SIG-M5 treated with dmso at 0.1 percent for 504 hours (cell line): ENCODE measurements around the gene MKRN2.

Experiments
- DNase-seq: peaks from one replicate; lab custom pipeline; 2025; ENCODE audit not compliant: unreplicated experiment; lab: John Stamatoyannopoulos, UW

The MKRN2 gene

DNA sequence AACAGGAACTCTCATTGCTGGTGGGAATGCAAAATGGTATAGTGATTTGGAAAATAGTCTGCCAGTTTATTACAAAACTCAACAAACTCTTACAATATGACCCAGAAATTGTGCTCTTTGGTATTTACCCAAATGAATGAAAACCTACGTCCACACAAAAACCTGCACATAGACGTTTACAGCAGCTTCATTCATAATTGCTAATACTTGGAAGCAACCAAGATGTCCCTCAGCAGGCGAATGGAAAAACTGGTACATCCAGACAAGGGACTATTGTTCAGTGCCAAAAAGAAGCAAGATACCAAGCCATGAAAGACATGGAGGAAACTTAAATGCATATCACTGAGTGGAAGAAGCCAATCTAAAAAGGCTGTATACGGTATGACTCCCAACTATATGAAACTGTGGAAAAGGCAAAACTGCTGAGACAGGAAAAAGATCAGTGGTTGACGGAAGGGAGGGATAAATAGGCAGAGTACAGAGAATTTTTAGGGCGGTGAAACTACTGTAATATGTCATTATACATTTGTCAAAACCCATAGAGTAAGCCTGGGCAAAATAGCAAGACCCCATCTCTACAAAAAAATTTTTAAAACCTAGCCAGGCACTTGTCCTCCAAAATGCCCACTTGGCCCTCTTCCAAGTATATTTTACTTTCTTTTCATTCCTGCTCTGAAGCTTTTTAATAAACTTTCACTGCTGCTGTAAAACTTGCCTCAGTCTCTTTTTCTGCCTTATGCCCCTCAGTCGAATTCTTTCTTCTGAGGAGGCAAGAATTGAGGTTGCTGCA, 6.7 kb upstream of the MKRN2 start:
- no peak for DNase-seq

- no peak for DNase-seq
Measured at GRCh38 chr3:12553921-12554391, 2.9 kb upstream of the MKRN2 start.

GRCh38 chr3:12556314-12556689, 585 bp upstream of the MKRN2 start:
- DNase-seq = no peak

DNA sequence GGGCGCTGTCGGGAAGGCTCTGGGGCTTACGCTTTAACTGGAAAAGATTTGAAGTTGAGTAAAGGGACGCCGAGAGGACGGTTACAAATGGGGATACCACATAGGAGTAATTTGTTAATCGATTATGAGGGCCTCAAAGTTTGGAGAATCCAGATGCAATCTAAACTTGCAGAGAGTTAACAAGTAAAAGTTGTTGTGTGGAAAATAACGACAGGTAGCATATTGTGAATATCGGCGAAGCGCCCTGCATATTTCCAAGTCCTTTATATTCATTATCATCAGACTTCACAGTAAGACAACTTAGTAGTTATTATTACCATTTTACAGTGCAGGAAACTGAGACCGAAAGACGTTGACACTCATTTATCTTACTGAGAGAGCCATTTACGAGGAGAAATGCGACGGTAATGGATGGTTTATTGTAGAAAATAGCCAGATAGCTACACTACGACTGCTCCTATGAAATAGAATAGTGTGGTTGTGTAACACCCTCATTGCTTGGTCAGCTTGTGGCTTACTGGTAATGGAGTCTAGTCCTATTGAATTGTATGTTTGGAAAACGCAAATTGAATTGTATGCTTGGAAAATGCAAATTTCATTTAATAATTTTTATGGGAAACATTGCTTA, 700 bp downstream of the MKRN2 start:
- DNase-seq = peak; percentile 68

GRCh38 chr3:12558706-12559105, 1.8 kb downstream of the MKRN2 start:
- DNase-seq = no peak

- no peak for DNase-seq
Measured at GRCh38 chr3:12559520-12559919, 2.6 kb downstream of the MKRN2 start.

GRCh38 chr3:12560505-12561190, 3.8 kb downstream of the MKRN2 start:
- peak; percentile 82 for DNase-seq

GRCh38 chr3:12561397-12561796, 4.5 kb downstream of the MKRN2 start:
- no peak for DNase-seq

DNA sequence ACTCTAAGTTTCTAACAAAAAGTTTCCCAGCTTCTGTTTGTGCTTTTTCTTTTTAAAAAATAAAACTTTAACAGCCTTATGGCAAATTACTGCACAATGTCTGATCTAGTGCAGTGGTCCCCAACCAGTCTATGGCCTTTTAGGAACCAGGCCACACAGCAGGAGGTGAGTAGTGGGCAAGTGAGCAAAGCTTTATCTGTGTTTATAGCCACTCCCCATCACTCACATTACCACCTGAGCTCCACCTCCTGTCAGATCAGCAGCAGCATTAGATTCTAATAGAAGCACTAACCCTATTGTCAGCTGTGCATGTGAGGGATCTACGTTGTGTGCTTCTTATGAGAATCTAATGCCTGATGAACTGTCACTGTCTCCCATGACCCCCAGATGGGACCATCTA, 5.6 kb downstream of the MKRN2 start:
- DNase-seq = no peak

DNA sequence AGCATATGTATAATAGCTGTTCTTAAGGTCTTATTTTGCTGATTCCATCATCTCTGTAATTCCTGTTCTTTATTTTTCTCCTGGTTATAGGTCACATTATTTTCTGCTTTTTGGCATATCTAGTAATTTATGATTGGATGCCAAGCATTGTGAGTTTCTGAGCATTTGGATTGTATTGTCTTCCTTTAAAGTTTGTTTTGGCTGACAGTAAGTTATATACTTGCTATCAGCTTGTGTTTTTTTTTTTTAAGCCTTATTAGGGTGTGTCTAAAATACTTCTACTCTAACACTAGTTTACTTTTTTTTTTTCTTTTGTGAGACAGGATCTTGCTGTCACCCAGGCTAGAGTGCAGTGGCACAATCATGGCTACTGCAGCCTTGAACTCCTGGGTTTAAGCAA, 10.1 kb downstream of the MKRN2 start:
- no peak for DNase-seq

DNA sequence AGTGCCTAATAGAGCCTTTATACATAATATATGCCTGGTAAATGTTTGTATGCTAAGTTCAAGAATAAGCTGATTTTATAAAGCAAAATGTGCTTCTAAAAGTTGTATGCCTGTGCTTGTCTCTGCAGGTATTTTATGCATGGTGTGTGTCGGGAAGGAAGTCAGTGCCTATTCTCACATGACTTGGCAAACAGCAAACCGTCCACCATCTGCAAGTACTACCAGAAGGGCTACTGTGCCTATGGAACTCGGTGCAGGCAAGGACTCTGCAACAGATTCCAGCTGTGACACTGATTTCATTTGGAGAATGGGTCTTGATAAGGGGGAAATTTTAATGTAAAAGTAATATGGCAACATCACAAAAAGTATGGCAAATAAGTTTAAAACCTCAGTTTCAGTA, 11.9 kb downstream of the MKRN2 start:
- DNase-seq = no peak

GRCh38 chr3:12569836-12570235, 12.9 kb downstream of the MKRN2 start:
- DNase-seq = no peak

GRCh38 chr3:12571986-12572385, 15.1 kb downstream of the MKRN2 start:
- no peak for DNase-seq

GRCh38 chr3:12574131-12574530, 17.2 kb downstream of the MKRN2 start:
- DNase-seq = no peak

- DNase-seq = no peak
Measured at GRCh38 chr3:12574661-12575060, 17.8 kb downstream of the MKRN2 start.

GRCh38 chr3:12577379-12577778, 20.5 kb downstream of the MKRN2 start:
- no peak for DNase-seq

DNA sequence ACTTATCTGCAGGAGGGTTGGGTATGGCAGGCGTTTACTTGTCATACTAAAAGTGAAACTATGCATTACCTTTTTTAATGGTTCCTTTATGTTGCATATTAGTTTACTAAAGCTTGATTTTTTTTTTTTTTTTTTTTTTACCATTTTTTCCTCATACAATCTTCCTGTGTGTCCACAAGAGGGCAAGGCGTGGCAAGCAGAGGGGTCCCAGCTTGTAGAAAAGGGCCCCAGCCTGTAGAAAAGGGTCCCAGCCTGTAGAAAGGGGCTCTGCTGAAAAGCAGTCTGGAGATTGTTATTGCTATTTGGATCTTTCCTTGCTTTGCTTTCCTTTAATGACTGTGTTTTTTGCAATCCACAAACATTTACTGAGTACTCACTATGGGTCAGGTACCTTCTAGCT, 21.9 kb downstream of the MKRN2 start:
- no peak for DNase-seq

GRCh38 chr3:12579456-12579855, 22.6 kb downstream of the MKRN2 start:
- no peak for DNase-seq

- no peak for DNase-seq
Measured at GRCh38 chr3:12579905-12580304, 23.0 kb downstream of the MKRN2 start.

- DNase-seq = no peak
Measured at GRCh38 chr3:12582730-12583129, 25.8 kb downstream of the MKRN2 start.

- DNase-seq = no peak
Measured at GRCh38 chr3:12583280-12583679, 26.4 kb downstream of the MKRN2 start.

DNA sequence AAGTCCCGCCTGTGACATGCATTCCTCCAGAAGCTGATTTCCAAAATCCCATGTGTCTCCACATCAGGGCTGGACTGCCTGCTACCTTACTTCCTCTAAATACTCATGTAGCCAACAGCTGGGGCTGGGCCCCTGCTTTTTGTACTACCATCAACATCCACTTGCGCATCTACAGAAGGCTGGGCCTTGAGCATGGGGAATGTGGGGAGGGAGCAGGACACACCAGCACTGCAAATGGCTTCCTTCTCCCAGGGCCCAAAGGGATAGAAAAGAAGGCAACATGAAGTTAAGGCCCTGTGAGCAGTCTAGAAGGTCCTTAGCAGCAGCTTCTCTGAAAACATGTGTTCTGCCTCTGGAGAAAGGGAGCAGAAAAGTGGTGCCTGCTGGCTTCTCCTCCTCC, 27.2 kb downstream of the MKRN2 start:
- DNase-seq = no peak
